ENCODE measurements around the gene TBC1D10A. TPM values are rescaled to one million over a fixed set of nuclear protein-coding genes. Genes with fewer than 3 reads are reported as not detected.

The TBC1D10A gene
- total and polyA plus RNA-seq, 2 experiments from 2014 or later, result 15.7 to 39.9 TPM

DNA sequence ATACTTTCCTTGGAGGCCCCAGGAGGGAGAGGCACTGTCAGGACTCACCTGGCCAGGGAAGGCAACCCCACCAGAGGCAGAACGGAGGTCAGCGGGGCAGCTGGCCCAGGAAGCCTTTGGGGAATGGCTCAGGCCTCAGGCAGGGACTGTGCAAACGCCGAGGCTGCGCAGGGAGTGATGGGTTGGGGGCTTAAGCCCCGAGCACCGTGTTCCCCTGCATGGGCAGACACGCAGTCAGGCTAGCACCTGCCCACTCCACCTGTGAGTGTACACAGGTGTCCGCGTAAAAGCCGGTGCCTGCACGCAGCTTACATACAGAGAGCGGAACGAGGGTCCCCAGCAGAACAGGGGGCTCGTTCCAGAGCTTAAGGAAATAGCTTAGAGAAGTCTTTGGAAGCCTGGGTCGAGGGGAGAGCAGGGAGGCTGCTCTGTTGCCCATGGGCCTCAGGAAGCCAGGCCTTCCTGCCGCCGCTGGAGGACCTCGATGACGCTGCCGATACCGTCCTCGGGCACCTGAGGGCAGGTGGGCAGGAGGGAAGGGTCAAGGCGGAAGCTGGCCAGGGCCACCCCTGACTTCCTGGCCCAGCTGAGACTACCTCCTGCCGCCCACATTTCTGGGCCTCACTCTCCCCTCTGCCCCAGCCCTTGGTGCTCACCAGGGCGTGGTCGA lies 41.4 kb downstream of the TBC1D10A start:
- H3K27ac ChIP-seq, result no peak overlapping the region
- DNase-seq (ENCODE audit: low spot score), result no peak
- WGBS (ENCODE audit: low lambda C conversion rate, missing lambda C conversion rate), result 93% methylated on average over 21 of the region's 27 CpGs
- no peaks in the 10 kb centered on the region for H3K79me2 ChIP-seq
- TF ChIP-seq, protein P1, sequence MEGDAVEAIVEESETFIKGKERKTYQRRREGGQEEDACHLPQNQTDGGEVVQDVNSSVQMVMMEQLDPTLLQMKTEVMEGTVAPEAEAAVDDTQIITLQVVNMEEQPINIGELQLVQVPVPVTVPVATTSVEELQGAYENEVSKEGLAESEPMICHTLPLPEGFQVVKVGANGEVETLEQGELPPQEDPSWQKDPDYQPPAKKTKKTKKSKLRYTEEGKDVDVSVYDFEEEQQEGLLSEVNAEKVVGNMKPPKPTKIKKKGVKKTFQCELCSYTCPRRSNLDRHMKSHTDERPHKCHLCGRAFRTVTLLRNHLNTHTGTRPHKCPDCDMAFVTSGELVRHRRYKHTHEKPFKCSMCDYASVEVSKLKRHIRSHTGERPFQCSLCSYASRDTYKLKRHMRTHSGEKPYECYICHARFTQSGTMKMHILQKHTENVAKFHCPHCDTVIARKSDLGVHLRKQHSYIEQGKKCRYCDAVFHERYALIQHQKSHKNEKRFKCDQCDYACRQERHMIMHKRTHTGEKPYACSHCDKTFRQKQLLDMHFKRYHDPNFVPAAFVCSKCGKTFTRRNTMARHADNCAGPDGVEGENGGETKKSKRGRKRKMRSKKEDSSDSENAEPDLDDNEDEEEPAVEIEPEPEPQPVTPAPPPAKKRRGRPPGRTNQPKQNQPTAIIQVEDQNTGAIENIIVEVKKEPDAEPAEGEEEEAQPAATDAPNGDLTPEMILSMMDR (IDR thresholded peaks at IDR 0.05; ENCODE audit: poor library complexity), result no peak
- no peak for TF ChIP-seq EZH2phosphoT487 (IDR thresholded peaks at IDR 0.05; ENCODE audit: low read depth, severe bottlenecking, unreplicated experiment)
- no peak for TF ChIP-seq EZH2 (IDR thresholded peaks at IDR 0.05; ENCODE audit: borderline replicate concordance)
- no peak overlapping the region for H3K4me2 ChIP-seq
- H3K9me2 ChIP-seq (replicated peaks; ENCODE audit: insufficient read depth), result no peaks in the 10 kb centered on the region
- no peaks in the 10 kb centered on the region for H3K9me3 ChIP-seq (ENCODE audit: low read depth)
- no peaks in the 10 kb centered on the region for H3K36me3 ChIP-seq (replicated peaks; ENCODE audit: insufficient read depth, low read depth)
- no peaks in the 10 kb centered on the region for H4K20me1 ChIP-seq (ENCODE audit: insufficient read depth, poor library complexity, severe bottlenecking)
- H3K27me3 ChIP-seq, result no peaks in the 10 kb centered on the region
- H3K4me3 ChIP-seq, result no peak overlapping the region
- no peak overlapping the region for H2AFZ ChIP-seq
- peaks cover 4% of the 10 kb centered on the region for H3K4me1 ChIP-seq (ENCODE audit: insufficient read depth)

DNA sequence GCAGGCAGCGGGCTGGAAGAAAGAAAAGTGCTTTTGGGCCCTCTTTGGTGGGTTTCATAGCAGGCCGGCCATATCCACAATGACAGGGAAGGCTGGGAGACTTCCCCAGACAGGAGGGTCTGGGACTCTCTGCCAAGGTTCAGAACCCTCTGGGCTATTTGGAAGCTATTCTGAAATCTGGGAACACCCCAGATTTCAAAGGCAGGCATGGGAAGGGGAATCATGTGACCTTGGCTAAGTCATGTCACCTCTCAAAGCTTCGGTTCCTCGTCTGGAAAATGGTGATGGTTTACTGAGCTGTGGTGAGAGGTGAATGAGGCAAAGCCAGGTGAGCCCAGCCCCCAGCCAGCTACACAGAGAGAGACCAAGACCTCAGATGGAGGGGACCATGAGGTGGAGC lies 42.1 kb downstream of the TBC1D10A start:
- Histone ChIP-seq H3K9me2 (replicated peaks; ENCODE audit: insufficient read depth) (no peaks in the 10 kb centered on the region), H3K4me1 (ENCODE audit: insufficient read depth) (no peaks in the 10 kb centered on the region), H3K4me2 (no peak overlapping the region), H3K27me3 (no peaks in the 10 kb centered on the region), H2AFZ (no peak overlapping the region), H3K36me3 (replicated peaks; ENCODE audit: insufficient read depth, low read depth) (no peaks in the 10 kb centered on the region), H3K9me3 (ENCODE audit: low read depth) (no peaks in the 10 kb centered on the region), H4K20me1 (ENCODE audit: insufficient read depth, poor library complexity, severe bottlenecking) (no peaks in the 10 kb centered on the region), H3K27ac (no peak overlapping the region), H3K79me2 (no peaks in the 10 kb centered on the region), H3K4me3 (no peak overlapping the region)
- TF ChIP-seq EZH2 (IDR thresholded peaks at IDR 0.05; ENCODE audit: borderline replicate concordance) (no peak), EZH2phosphoT487 (IDR thresholded peaks at IDR 0.05; ENCODE audit: low read depth, severe bottlenecking, unreplicated experiment) (no peak)
- TF ChIP-seq, protein P1 (IDR thresholded peaks at IDR 0.05; ENCODE audit: poor library complexity), result no peak
- WGBS (ENCODE audit: low lambda C conversion rate, missing lambda C conversion rate), result 92% methylated on average over 4 of the region's 4 CpGs
- no peak for DNase-seq (ENCODE audit: low spot score)

DNA sequence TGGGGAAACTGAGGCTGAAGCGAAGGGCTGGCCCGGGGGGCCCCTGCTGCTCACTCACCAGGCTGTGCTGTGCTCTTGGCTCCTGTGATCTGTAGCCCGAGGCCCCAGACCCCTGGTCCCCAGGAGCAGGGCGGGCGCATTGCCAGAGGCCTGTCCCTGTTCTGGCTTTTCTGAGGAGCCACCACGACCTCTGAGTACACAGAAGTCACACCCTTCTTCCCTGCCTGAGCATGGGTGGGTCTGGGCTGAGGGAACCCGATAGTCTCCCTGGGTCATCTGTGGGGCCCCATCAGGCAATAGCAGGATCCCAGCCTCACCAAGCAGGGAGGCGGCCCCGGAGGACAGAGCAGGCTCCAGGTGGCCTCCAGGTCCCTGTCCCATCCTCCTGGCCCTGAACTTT lies 42.6 kb downstream of the TBC1D10A start:
- TF ChIP-seq EZH2phosphoT487 (IDR thresholded peaks at IDR 0.05; ENCODE audit: low read depth, severe bottlenecking, unreplicated experiment), result no peak
- TF ChIP-seq, protein P1 (IDR thresholded peaks at IDR 0.05; ENCODE audit: poor library complexity), result no peak
- TF ChIP-seq EZH2 (IDR thresholded peaks at IDR 0.05; ENCODE audit: borderline replicate concordance), result no peak
- Histone ChIP-seq H3K4me2 (no peak overlapping the region), H3K79me2 (no peaks in the 10 kb centered on the region), H3K9me3 (ENCODE audit: low read depth) (no peaks in the 10 kb centered on the region), H3K4me3 (no peak overlapping the region), H3K27me3 (no peaks in the 10 kb centered on the region), H2AFZ (no peak overlapping the region), H4K20me1 (ENCODE audit: insufficient read depth, poor library complexity, severe bottlenecking) (no peaks in the 10 kb centered on the region), H3K36me3 (replicated peaks; ENCODE audit: insufficient read depth, low read depth) (no peaks in the 10 kb centered on the region), H3K4me1 (ENCODE audit: insufficient read depth) (no peaks in the 10 kb centered on the region), H3K9me2 (replicated peaks; ENCODE audit: insufficient read depth) (no peaks in the 10 kb centered on the region), H3K27ac (no peak overlapping the region)
- DNase-seq (ENCODE audit: low spot score), result no peak
- 82% methylated on average over 9 of the region's 9 CpGs for WGBS (ENCODE audit: low lambda C conversion rate, missing lambda C conversion rate)
